Gastroesophageal sphincter (tissue), 3 donors: Measurements from ENCODE around the gene ZMYND10.

ENCODE experiments used
- EP300 ChIP-seq: sonication (generic); formaldehyde crosslinking; IDR thresholded peaks from one replicate; pipeline ENCODE4 v1.6.1; 2017; ENCODE audit warnings: antibody characterized with exemption, mild to moderate bottlenecking
- POLR2A ChIP-seq, 2 donors: fragments of 450-650 bp; IDR thresholded peaks; one replicate each; pipeline ENCODE4 v1.6.1; 2017; ENCODE audit warnings: antibody characterized with exemption in 2 of 2, mild to moderate bottlenecking in 2 of 2, moderate library complexity in 1 of 2
- TF ChIP-seq, protein P1 (sequence below), 4 experiments: fragments of 200-600 bp in 2 of 4; fragments of 450-650 bp in 2 of 4; sonication (generic) in 1 of 4; IDR thresholded peaks; one replicate each; pipeline ENCODE4 v1.5.1; 2017 to 2019; ENCODE audit warnings: antibody characterized with exemption in 4 of 4, mild to moderate bottlenecking in 2 of 4, moderate library complexity in 2 of 4

DNA sequence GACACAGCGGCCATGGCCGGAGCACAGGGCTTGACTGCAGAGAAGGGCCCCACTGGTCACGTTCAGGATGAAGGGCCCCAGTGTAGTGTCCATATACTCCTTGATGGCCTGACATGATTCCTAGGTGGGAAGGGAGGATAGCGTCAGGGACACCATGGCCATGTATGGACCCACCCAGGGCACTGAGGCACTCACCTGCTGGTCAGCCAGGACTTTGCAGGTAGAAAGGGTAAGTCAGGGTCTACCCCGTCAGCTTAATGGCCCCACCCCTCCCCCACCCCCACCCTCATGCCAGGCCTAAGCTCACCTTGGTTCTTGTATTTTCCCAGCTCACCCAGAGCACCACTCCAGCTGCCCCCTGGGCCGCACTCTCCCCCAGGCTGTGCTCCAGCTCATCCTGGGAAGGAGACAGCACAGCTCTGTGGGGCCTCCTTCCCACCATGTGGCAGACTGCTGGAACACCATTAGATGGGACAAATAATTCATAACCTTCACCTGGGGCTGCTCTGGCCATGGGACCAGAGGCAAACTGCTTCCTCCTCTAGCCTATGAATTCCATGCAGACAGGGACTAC is 44.8 kb downstream of the ZMYND10 start:
- TF ChIP-seq, protein P1, sequence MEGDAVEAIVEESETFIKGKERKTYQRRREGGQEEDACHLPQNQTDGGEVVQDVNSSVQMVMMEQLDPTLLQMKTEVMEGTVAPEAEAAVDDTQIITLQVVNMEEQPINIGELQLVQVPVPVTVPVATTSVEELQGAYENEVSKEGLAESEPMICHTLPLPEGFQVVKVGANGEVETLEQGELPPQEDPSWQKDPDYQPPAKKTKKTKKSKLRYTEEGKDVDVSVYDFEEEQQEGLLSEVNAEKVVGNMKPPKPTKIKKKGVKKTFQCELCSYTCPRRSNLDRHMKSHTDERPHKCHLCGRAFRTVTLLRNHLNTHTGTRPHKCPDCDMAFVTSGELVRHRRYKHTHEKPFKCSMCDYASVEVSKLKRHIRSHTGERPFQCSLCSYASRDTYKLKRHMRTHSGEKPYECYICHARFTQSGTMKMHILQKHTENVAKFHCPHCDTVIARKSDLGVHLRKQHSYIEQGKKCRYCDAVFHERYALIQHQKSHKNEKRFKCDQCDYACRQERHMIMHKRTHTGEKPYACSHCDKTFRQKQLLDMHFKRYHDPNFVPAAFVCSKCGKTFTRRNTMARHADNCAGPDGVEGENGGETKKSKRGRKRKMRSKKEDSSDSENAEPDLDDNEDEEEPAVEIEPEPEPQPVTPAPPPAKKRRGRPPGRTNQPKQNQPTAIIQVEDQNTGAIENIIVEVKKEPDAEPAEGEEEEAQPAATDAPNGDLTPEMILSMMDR (IDR thresholded peaks at IDR 0.05): no peak
- TF ChIP-seq POLR2A (IDR thresholded peaks at IDR 0.05) (no peak), EP300 (no peak)
